ENCODE results near the gene CNOT4. TPM values are rescaled to one million over a fixed set of nuclear protein-coding genes. Genes with fewer than 3 reads are reported as not detected.

CNOT4 gene, protein sequence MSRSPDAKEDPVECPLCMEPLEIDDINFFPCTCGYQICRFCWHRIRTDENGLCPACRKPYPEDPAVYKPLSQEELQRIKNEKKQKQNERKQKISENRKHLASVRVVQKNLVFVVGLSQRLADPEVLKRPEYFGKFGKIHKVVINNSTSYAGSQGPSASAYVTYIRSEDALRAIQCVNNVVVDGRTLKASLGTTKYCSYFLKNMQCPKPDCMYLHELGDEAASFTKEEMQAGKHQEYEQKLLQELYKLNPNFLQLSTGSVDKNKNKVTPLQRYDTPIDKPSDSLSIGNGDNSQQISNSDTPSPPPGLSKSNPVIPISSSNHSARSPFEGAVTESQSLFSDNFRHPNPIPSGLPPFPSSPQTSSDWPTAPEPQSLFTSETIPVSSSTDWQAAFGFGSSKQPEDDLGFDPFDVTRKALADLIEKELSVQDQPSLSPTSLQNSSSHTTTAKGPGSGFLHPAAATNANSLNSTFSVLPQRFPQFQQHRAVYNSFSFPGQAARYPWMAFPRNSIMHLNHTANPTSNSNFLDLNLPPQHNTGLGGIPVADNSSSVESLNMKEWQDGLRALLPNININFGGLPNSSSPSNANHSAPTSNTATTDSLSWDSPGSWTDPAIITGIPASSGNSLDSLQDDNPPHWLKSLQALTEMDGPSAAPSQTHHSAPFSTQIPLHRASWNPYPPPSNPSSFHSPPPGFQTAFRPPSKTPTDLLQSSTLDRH
- 8.5 and 11.5 TPM in 2 replicates for total RNA-seq

DNA sequence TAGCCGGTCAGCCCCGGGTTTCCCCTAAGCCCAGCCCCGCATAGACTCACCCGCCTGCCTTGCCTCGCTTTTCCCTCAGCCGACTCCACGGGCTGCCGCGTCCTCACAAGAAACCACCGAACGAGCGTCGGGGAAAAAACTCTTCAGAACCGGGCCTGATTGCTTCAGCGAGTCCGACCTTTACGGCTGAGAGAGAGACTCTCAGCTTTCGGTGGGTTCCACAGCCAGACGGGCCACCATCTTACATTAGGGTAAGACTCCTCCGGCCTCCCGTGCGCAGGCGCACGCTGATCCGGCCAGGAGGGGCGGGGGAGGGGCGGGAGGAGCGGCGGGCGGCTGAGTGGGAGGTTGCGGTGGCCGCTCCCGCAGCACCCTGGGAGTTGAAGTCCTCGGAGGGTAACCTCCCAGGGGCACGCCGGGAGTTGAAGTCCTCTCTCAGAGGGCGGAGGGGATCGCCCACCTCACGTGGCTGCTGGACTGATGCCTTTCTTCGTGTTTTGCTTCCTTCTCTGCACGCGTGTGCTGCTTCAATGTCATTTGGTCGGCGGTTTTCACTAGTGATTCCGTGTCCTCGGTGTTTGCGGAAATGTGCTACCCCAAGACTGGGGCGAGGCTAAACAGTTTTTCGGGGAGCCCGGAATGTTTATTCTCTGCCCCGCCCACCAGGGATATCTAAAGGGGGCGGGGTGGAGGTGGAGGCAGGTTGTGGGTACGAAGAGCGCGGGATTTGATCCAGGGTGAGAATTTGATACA, at the start of gene CNOT4:
Gene CNOT4 (minus strand): TSS at position 264 of the 753 bp plus-strand sequence. CDS start 71,771 bp downstream, outside the sequence.

GRCh38 chr7:135557455-135558336, 47.8 kb upstream of the CNOT4 start, which contains the start of gene NUP205:
NUP205 (plus strand) TSS chr7:135557917; CDS start chr7:135557945, 28 bp downstream.

Other genes starting within 250 kb of the CNOT4 start
- gene NUP205, start 47.8 kb upstream of the CNOT4 start, total RNA-seq: 78.9 and 80.6 TPM in 2 replicates
- 16.7 and 17.2 TPM in 2 replicates for gene STMP1, start 152.4 kb upstream of the CNOT4 start, total RNA-seq
- gene SLC13A4, start 218.1 kb upstream of the CNOT4 start, total RNA-seq: not detected in 2 replicates
- gene FAM180A, start 238.7 kb upstream of the CNOT4 start, total RNA-seq: not detected in 2 replicates

Data from airway epithelial cell (primary cell).